Myocyte (in vitro differentiated cells): ENCODE measurements around the gene PPIL1. TPM values are rescaled to one million over a fixed set of nuclear protein-coding genes. Genes with fewer than 3 reads are reported as not detected.
"Not testable (repeated sequence)": the region's sequence is repeated elsewhere in the genome, so short reads cannot be mapped to it uniquely, and the experiment has no call there.

Experiments
- DNase-seq: peaks from one replicate; pipeline ENCODE4 v3.0.0-alpha.2; 2012; ENCODE audit warnings: low read depth
- polyA plus RNA-seq: library from polyadenylated mRNA; unstranded; fragments of >200 nt; gene quantifications from one replicate; pipeline ENCODE4 v1.2.1, GENCODE V29; 2012; ENCODE audit warnings: missing spikeins
- total RNA-seq: library from RNA; depleted of rRNA; stranded (reverse); fragments of >200 nt; gene quantifications from 2 replicates; pipeline ENCODE4 v1.2.3, GENCODE V29; 2014

The PPIL1 gene
- 28.4 and 31.3 TPM in 2 replicates for total RNA-seq
- polyA plus RNA-seq: 22.5 TPM

DNA sequence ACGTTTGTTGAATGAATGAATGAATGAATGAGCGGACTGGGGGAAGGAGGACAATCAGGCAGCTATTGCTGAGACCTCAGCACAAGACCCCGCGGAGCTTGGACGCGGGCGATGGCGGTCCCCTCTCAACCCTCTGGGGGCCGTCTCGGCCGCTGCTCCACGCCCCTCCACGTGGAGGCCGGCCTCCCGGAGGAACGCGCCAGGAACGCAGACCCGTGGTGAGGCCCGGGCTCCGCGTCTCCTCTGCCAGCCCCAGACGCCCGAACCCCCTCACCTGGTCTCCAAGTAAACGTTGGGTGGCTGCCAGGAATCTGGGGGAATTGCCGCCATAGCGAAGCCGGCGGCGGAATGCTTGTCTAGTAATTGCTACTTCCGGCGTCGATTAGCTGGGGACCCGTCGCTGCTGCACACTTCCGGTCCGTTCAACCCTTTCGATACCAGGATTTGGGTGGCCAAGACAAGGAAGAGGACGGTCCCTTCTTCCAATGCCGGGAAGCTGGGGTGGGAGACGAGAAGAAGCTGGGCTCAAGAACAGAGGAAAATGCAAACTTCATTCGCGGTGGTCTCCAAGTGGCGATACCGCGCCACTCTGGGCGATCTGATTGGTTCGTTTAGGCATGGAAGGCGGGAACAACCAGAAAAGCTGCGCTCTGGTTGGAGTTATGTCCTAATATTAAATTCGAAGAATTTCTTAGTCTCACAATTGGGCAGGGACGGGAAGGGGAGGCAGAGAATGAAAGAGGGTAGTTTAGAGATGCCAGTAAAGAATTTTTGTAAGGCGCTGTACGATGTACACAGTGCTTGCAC is at the start of gene PPIL1:
Gene PPIL1 (minus strand): TSS at position 361 of the 807 bp plus-strand sequence. CDS start 31 bp downstream, at position 330.
- DNase-seq: peak; percentile 93

GRCh38 chr6:36924131-36924530 is 49.5 kb upstream of the PPIL1 start:
- no peak for DNase-seq

DNA sequence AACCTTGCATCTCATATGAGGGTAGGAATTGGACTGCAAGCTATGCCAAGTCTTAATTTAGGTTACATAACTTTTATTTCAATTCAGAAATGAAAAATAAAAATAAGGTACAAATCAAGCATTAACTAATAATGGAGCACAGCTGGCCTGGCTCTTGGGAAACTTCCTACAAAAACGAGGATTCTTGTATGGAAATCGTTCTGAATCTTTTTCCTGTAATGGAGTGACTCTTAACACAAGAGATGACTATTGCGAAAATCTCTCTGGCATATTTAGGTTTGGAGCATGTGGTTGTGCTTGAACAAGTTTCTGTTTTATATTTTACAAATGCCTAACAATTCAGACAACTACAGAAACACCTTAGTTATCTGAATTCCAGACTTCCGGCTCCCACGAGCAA is 45.9 kb upstream of the PPIL1 start:
- no peak for DNase-seq

DNA sequence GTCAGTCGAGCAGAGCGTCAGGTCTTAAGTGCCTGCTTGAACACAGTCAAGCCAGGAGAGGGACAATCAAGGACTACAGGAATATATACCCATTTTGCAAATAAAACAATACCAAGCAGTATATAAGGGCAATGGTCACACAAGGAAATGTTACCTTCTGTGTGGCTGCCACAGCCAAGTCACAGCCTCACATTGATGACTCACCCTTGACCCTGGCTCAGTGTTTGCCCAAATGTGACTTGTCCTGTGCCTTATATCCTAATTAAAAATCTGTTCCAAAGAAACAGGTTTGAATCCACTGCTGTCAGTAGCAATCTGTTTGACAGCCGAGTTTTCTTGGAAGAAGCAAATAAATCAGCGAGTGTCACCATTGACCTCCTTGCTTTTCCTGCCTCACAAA is 45.4 kb upstream of the PPIL1 start:
- DNase-seq: no peak

DNA sequence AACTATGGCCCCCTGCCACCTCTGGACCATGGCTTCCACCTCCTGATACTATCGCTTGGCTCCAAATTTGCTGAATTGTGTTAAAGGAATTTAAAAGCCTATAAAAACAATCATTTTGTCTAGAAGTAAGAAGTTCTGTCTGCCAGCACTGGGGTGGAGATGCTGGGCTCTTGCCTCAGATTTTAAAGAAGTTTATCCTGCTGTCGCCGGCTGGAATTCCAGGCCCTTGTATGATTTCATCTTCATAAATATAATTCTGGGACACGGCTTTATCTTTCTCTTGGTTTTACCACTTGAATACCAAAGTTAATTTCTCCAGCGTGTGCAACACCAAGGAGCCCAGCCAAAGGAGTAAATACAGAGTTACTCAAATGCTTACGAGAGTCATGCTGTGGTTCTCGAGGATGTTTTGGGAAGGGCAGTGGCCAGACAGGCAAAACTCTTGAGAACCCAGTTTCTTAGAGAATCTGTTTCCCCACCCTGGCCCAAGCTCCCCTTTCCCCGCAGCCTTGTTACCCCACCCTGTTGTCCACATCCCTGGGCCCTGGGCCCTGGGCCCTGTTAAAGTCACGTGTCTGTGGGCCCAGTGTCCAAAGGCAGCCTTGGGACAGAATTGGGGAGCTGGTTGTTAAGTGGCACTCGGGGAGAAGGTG is 43.1 kb upstream of the PPIL1 start:
- DNase-seq: no peak

- no peak for DNase-seq
These were observed 41.5 kb upstream of the PPIL1 start for GRCh38 chr6:36916126-36916525.

- no peak for DNase-seq
These were observed 41.0 kb upstream of the PPIL1 start for GRCh38 chr6:36915599-36915998.

- DNase-seq: peak; percentile 53
These were observed 39.7 kb upstream of the PPIL1 start for GRCh38 chr6:36914227-36914794.

GRCh38 chr6:36913082-36913481 is 38.5 kb upstream of the PPIL1 start:
- DNase-seq: no peak

- peak; percentile 74 for DNase-seq
These were observed 38.0 kb upstream of the PPIL1 start for GRCh38 chr6:36912586-36912985.

DNA sequence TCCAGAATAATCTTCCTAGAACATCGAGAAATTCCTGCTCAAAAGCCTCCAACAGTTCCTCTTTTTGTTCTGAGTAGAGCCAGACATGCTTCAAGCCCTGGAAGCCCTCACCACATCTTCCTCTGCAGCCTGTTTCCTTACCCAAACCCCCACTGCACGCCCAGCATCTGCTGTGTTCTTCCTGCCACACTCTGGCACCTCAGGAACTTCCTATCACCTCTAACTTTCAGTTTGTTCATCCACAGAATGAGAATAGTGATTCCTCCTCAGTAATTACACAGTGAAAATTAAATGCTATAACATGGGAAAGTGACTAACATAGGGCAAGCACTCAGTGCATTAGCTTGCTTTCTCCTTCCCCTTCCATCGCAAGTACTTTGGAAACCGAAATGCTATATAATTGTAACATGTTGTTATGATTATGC is 37.4 kb upstream of the PPIL1 start:
- DNase-seq: no peak

- no peak for DNase-seq
These were observed 34.1 kb upstream of the PPIL1 start for GRCh38 chr6:36908747-36909146.

- no peak for DNase-seq
These were observed 33.2 kb upstream of the PPIL1 start for GRCh38 chr6:36907781-36908180.

GRCh38 chr6:36906539-36907325 is 32.1 kb upstream of the PPIL1 start:
- no peak for DNase-seq

GRCh38 chr6:36904851-36905393 is 30.3 kb upstream of the PPIL1 start:
- DNase-seq: no peak

DNA sequence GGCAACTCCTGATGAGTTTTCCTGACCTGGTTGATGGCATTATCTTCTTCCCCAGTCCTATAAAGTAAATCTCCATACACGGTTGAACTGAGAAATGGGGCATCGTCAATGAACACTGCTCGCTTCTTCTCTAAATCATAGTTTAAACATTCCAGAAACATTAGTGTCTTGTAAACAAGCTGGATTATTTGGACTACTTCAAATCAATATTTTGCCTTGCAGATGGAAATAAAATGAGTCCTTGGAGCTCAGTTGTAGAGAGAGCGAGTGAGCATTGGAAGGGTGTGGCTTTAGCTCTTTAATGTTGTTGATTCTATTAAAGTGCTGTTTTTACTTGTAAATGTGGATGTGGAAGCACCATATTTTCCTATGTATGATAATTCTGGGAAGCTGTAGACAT is 29.5 kb upstream of the PPIL1 start:
- DNase-seq: no peak

- no peak for DNase-seq
These were observed 23.0 kb upstream of the PPIL1 start for GRCh38 chr6:36897609-36898008.

DNA sequence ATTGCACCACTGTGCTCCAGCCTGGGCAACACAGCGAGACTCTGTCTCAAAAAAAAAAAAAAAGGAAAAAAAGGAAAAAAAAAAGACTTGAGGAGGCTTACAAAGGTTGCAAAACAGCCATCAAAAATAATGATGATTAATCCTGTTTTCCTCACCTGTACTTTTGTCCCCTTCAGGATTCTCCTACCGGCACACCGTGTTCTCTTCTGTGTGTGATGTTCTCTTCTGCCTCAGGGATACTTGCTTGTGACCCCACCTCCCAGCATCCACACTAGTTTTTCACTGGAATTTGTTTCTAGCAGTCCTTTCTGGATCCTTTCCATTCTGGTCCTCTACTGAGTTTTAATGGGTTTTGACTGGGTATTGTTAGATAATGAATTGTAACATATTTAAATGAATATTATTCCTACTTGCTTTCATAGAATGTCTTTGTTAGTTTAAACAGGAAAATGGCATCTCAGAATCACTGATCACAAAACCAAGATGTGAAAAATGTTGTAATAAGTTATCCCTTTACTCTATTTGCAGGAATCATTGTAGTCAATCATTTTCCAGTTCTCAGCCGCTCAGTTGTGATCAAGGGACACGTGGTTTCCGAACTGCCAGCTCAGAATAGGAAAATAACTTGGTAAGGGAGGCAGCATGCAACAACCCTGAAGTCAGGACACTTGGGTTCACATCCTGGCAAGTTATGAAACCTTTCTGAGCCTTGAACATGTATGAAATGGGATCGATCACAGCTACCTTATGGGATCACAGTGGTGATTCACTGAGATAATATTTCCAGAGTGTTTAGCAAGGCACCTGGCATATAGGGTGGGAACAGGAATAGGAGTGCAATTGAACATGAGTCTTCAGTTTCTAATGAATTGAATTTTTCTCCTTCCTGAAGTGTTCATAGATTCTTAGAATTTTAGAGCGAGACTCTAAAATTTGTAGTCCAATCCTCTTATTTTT is 19.7 kb upstream of the PPIL1 start:
- no peak for DNase-seq

GRCh38 chr6:36891153-36891552 is 16.6 kb upstream of the PPIL1 start:
- DNase-seq: not testable (repeated sequence)

GRCh38 chr6:36890112-36890663 is 15.6 kb upstream of the PPIL1 start:
- DNase-seq: no peak
